Smooth muscle cell (in vitro differentiated cells): ENCODE data around the gene DRD5. TPM values are rescaled to one million over a fixed set of nuclear protein-coding genes. Genes with fewer than 3 reads are reported as not detected.

Source experiments
- DNase-seq: peaks from one replicate; lab custom pipeline; 2025; ENCODE audit not compliant: unreplicated experiment; lab: John Stamatoyannopoulos, UW
- H2AFZ ChIP-seq: fragments of 200-600 bp; sonication (generic); 2 replicates; pipeline ENCODE4 v1.6.0; 2016; ENCODE audit warnings: antibody characterized with exemption, low read depth, mild to moderate bottlenecking
- H3F3A ChIP-seq: fragments of 200-600 bp; sonication (generic); 2 replicates; pipeline ENCODE4 v1.6.0; 2017; ENCODE audit warnings: antibody characterized with exemption, low read depth
- H3K27ac ChIP-seq: fragments of 200-600 bp; sonication (generic); 2 replicates; pipeline ENCODE4 v1.5.1; 2016; ENCODE audit warnings: low read depth, mild to moderate bottlenecking
- H3K27me3 ChIP-seq: fragments of 200-600 bp; sonication (generic); 2 replicates; pipeline ENCODE4 v1.6.1; 2016; ENCODE audit warnings: low read depth, mild to moderate bottlenecking
- H3K36me3 ChIP-seq: fragments of 200-600 bp; sonication (generic); 2 replicates; pipeline ENCODE4 v1.5.1; 2016; ENCODE audit warnings: low read depth
- H3K4me1 ChIP-seq: fragments of 200-600 bp; sonication (generic); 2 replicates; pipeline ENCODE4 v1.5.1; 2016; ENCODE audit warnings: low read depth
- H3K4me2 ChIP-seq: fragments of 200-600 bp; sonication (generic); 2 replicates; pipeline ENCODE4 v1.6.0; 2016; ENCODE audit warnings: mild to moderate bottlenecking
- H3K4me3 ChIP-seq: fragments of 200-600 bp; sonication (generic); 2 replicates; pipeline ENCODE4 v1.5.1; 2016; ENCODE audit warnings: mild to moderate bottlenecking
- H3K79me2 ChIP-seq: fragments of 200-600 bp; sonication (generic); 2 replicates; pipeline ENCODE4 v1.6.0; 2016; ENCODE audit warnings: low read depth, mild to moderate bottlenecking
- H3K9ac ChIP-seq: fragments of 200-600 bp; sonication (generic); 2 replicates; pipeline ENCODE4 v1.6.0; 2016; ENCODE audit warnings: low read depth
- H3K9me3 ChIP-seq: fragments of 200-600 bp; sonication (generic); replicated peaks from 2 replicates; pipeline ENCODE4 v1.5.1; 2016; ENCODE audit warnings: low read depth
- H4K20me1 ChIP-seq: fragments of 200-600 bp; sonication (generic); 2 replicates; pipeline ENCODE4 v1.6.0; 2016; ENCODE audit warnings: low read depth
- CTCF ChIP-seq: fragments of 200-600 bp; sonication (generic); IDR thresholded peaks from 2 replicates; pipeline ENCODE4 v1.5.1; 2017; ENCODE audit warnings: borderline replicate concordance, mild to moderate bottlenecking, antibody characterized with exemption; ENCODE audit not compliant: insufficient read depth, poor library complexity, severe bottlenecking
- WGBS: methylation state at CpG from one replicate; pipeline ENCODE4 v1.1.7; 2016; ENCODE audit warnings: low lambda C conversion rate; 5-methylcytosine and 5-hydroxymethylcytosine counted together
- polyA plus RNA-seq: library from polyadenylated mRNA; unstranded; fragments of >200 nt; fragmentation: Nextera tagmentation; extraction: Ambion mirVana; gene quantifications from 2 replicates; pipeline ENCODE4 v1.2.1, GENCODE V29; 2016
- small RNA-seq: library from RNA; depleted of rRNA; stranded (forward); fragments of <200 nt; gene quantifications from one replicate; pipeline ENCODE3, GENCODE V24; 2014
- total RNA-seq: library from RNA; depleted of rRNA; stranded (reverse); fragments of >200 nt; gene quantifications from 2 replicates; pipeline ENCODE4 v1.2.3, GENCODE V29; 2014

Gene DRD5
- total and polyA plus RNA-seq, 2 experiments from 2014 or later: not detected

- no peak for DNase-seq
- TF ChIP-seq CTCF: no peak
Measured at GRCh38 chr4:9826551-9826950, 45.1 kb downstream of the DRD5 start.

GRCh38 chr4:9832640-9833039, 51.2 kb downstream of the DRD5 start:
- H3K4me1 ChIP-seq: no peaks in the 10 kb centered on the region
- no peak overlapping the region for H3K4me2 ChIP-seq
- TF ChIP-seq CTCF: no peak
- no peaks in the 10 kb centered on the region for H3K36me3 ChIP-seq
- no peak overlapping the region for H3K27ac ChIP-seq
- no peaks in the 10 kb centered on the region for H3K79me2 ChIP-seq
- H3F3A ChIP-seq: no peaks in the 10 kb centered on the region
- no peak overlapping the region for H3K4me3 ChIP-seq
- no peaks in the 10 kb centered on the region for H3K9me3 ChIP-seq
- H3K27me3 ChIP-seq: peaks cover 21% of the 10 kb centered on the region
- WGBS: 80% methylated on average over 2 of the region's 2 CpGs
- H4K20me1 ChIP-seq: no peaks in the 10 kb centered on the region
- H3K9ac ChIP-seq: no peak overlapping the region
- no peak for DNase-seq
- no peak overlapping the region for H2AFZ ChIP-seq

More at GRCh38 chr4:9826551-9826950, 45.1 kb downstream of the DRD5 start:
- Histone ChIP-seq H3K4me2 (no peak overlapping the region), H3K27me3 (peaks cover 52% of the 10 kb centered on the region), H3K4me1 (no peaks in the 10 kb centered on the region), H3K27ac (no peak overlapping the region), H3F3A (no peaks in the 10 kb centered on the region), H4K20me1 (no peaks in the 10 kb centered on the region), H3K9me3 (no peaks in the 10 kb centered on the region), H3K79me2 (no peaks in the 10 kb centered on the region), H3K9ac (no peak overlapping the region), H2AFZ (no peak overlapping the region), H3K4me3 (no peak overlapping the region), H3K36me3 (no peaks in the 10 kb centered on the region)
- WGBS: 91% methylated on average over 1 of the region's 1 CpG

DNA sequence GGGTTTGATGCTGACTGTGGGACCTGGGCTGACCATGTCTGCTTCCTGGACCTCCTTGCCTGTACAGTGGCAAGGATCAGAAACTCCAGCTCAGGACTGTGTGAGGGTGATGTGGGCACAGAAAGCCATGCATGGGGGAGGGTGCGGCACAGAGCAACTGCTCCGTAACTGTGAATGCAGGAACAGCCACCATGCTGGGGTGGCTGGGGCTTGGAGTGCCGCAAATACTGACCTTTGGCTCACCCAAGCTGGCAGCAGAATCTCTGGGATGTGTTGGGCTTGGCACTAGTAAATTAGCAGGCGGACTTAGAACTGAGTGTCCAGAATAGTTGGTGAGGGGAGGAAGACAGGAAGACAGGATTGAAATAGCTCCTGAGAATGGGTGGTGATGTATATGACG, 52.0 kb downstream of the DRD5 start:
- WGBS: 81% methylated on average over 5 of the region's 5 CpGs

More for the DNA sequence above, 52.0 kb downstream of the DRD5 start:
- DNase-seq: no peak
- Histone ChIP-seq H3K27me3 (peaks cover 19% of the 10 kb centered on the region), H3K4me1 (no peaks in the 10 kb centered on the region), H3K4me3 (no peak overlapping the region), H3K4me2 (no peak overlapping the region), H3K36me3 (no peaks in the 10 kb centered on the region), H3K9me3 (no peaks in the 10 kb centered on the region), H3K27ac (no peak overlapping the region), H3K79me2 (no peaks in the 10 kb centered on the region), H2AFZ (no peak overlapping the region), H3F3A (no peaks in the 10 kb centered on the region), H4K20me1 (no peaks in the 10 kb centered on the region), H3K9ac (no peak overlapping the region)
- no peak for TF ChIP-seq CTCF

Small RNA genes within 50 kb of the gene (small RNA-seq; reads per million reads assigned to genes)
- not detected for gene RNA5SP154

Other genes starting within 250 kb of the DRD5 start
- 2.2 and 3.5 TPM in 2 replicates for gene SLC2A9, start 239.9 kb downstream of the DRD5 start, total RNA-seq
- gene SLC2A9, start 239.9 kb downstream of the DRD5 start, polyA plus RNA-seq: 1.3 and 3.2 TPM in 2 replicates